Measurements from ENCODE around the gene SHOC2.

SHOC2 gene

GRCh38 chr10:110992006-110992800, 72.8 kb downstream of the SHOC2 start:
- DNase-seq = no peak

GRCh38 chr10:110993024-110993693, 73.8 kb downstream of the SHOC2 start:
- no peak for DNase-seq

GRCh38 chr10:110994406-110995086, 75.1 kb downstream of the SHOC2 start:
- DNase-seq = no peak

GRCh38 chr10:110995301-110995700, 75.9 kb downstream of the SHOC2 start:
- DNase-seq = no peak

GRCh38 chr10:110996256-110996655, 76.9 kb downstream of the SHOC2 start:
- DNase-seq = no peak

- no peak for DNase-seq
Observed at GRCh38 chr10:111004016-111004415, 84.6 kb downstream of the SHOC2 start.

GRCh38 chr10:111007486-111007885, 88.1 kb downstream of the SHOC2 start:
- DNase-seq = no peak

- DNase-seq = no peak
Observed at GRCh38 chr10:111015181-111015580, 95.8 kb downstream of the SHOC2 start.

- DNase-seq = no peak
Observed at GRCh38 chr10:111017098-111017497, 97.7 kb downstream of the SHOC2 start.

GRCh38 chr10:111018021-111018420, 98.6 kb downstream of the SHOC2 start:
- DNase-seq = peak; percentile 26

GRCh38 chr10:111023060-111023459, 103.7 kb downstream of the SHOC2 start:
- DNase-seq = peak; percentile 2

- DNase-seq = no peak
Observed at GRCh38 chr10:111030042-111030750, 110.8 kb downstream of the SHOC2 start.

GRCh38 chr10:111034598-111035310, 115.3 kb downstream of the SHOC2 start:
- DNase-seq = no peak

- no peak for DNase-seq
Observed at GRCh38 chr10:111035542-111035941, 116.1 kb downstream of the SHOC2 start.

- no peak for DNase-seq
Observed at GRCh38 chr10:111037858-111038257, 118.5 kb downstream of the SHOC2 start.

- no peak for DNase-seq
Observed at GRCh38 chr10:111039522-111039921, 120.1 kb downstream of the SHOC2 start.

GRCh38 chr10:111057006-111057405, 137.6 kb downstream of the SHOC2 start:
- DNase-seq = no peak
